NCI-H1930 (cell line): Measurements from ENCODE around the gene GOLT1B.

Source experiments
- DNase-seq, 2 experiments: peaks; one replicate each; lab custom pipeline; 2025; lab: John Stamatoyannopoulos, UW

The GOLT1B gene

DNA sequence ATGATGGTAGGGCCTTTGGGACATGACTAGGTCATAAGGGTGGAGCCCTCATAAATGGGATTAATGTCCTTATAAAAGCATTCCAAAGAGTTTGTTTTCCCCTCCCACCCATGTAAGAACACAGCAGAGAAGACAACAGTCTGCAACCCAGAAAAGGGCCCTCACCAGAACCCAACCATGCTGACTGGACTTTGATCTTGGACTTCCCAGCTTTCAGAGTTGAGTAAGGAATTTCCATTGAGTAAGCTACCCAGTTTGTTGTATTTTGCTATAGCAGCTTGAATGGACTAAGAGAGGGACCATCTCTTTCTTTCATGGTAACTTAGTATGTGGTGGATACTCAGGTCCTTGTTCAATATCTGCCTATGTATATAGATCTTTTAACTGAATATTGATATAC lies 21.6 kb downstream of the GOLT1B start:
- DNase-seq: no peak

DNA sequence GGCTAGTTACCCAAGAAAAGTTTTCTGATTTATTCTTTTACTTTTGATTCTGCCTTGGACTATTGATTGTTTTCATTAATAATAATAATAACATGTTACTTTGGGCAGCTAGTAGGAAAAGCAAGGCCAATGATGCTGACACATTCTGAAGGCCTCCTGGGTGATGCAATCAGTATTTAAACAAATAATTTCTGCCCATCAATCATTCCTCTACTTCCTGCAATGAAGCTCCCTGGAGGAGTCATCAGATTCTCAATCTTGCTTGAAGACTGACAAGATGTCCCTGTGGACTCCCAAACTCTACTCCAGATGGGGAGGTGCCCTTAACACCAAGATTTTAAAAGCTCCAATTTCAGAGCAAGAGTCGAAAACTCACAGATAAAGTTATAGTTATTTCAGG lies 24.5 kb downstream of the GOLT1B start, which contains the start of gene SPX:
TSS of gene SPX (plus strand) at position 244 of the 400 bp plus-strand sequence. CDS start 177 bp downstream, outside the sequence.
- peak in 1 of 2 experiments; percentile 32 for DNase-seq

DNA sequence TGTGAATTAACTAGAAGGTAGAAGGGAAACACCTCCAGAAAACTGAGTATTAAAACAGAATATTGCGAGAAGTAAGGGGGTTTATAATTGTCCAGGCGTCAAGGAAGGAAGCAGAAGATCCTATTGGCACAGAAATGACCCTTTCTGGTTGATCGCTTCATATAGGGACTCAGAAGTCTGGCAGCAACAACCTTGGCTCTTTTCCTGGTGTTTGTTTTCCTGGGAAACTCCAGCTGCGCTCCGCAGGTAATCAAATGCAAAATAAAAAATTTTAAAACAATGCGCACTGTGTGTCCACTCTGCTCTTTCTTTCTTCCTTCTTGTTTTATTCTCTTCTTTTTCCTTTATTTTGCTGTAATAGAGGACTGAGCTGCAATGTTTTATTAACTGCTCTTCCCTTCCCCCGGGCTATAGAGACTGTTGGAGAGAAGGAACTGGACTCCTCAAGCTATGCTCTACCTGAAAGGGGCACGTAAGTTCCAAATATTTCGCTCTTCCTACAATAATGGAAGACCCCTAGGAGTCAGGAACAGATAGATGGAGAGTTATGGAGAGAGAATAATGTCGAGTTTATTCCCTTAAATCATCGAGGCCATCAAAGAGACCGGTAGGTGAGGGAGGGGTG lies 25.2 kb downstream of the GOLT1B start:
- DNase-seq: no peak

DNA sequence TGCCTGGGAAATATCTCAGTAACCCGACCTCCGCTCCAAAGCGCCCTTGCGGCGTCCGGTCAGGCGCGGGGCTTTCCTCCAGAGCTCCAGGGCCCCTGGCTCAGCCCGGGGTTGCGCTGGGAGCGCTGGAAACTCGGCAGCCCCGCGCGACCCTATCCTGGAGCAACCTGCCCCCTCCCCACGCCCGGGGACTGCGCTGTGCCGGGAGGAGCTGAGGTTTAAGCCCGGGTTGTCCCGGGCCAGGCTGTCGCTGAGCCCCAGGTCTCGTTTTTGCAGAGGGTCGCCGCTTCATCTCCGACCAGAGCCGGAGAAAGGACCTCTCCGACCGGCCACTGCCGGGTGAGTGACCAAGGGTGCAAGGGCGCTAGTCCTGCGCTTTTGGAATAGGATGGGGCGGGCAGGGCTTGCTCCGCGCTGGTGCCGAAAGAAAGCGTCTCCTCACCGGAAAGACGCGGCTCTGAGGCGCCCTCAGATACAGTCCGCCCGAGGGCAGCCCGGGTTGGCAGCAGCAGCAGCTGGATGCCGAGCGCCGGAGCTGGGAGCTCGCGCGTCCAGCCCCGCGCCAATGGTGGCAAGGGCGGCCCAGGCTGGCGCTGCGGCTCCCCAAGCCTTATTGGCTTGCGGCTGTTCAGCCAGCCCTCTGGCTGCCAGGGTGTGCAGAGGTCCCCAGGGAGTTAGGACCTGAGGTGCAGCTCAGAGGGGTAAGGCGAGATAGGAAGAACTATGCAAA lies 26.0 kb downstream of the GOLT1B start:
- peak; percentile 72 to 80 for DNase-seq

DNA sequence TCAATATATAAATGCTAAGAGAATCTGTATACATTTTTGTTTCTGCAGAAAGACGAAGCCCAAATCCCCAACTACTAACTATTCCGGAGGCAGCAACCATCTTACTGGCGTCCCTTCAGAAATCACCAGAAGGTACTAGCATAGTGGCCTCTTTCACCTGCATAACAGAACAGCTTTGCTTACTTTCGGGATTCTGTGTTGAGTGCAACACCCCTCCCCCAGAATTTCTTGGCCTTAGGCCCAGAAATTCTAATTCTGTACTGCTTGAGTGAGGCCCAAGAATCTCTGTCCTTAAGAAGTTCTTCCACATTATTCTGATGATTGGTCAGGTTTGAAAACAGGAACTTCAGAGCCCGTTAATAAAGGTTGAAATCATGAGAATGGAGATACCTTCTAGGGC lies 27.4 kb downstream of the GOLT1B start:
- no peak for DNase-seq

DNA sequence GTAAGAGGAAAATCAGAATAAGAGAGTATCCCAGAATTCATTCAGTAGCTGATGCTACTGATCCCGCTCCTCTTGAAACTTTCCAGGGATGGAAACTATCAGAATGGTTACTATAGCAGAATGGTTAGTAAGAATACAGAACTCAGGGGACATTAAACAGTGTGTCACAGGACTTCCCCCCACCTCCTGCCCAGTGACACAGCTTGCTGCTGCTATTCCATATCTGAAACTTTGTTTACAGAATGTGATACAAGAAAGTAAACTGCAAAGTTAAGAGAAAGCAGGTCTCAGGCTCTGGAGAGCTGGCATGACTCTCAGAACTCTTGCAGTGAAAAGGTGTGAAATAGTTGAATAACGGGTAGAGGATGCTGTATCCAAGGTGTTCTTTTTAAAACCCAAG lies 27.9 kb downstream of the GOLT1B start:
- DNase-seq: no peak

DNA sequence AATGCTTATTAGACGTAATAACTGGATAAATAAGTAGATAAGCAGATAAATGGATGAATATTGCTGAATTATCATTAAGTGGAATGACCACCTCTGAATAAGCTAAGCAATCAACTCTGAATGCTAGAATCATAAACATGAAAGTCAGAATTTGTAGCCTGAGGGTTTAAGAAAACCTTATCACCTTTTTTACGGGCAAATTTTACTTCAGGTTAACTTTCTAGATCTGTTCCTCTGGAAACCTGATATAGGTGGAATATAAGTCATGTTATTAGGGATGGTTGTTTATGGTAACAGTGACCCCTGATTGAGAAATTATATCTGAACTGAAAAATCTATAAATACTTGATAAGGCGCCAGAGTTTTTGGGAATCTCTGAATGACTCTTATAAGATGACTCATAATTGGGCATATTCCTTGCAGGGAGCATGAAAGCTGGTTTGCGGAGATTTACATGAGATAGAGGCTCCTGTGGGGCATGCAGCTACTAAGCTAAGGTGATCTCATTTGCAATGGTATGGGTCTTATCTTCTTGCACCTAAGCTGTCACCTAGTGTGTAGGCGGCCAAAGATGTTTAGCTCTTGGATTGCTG lies 36.6 kb downstream of the GOLT1B start:
- no peak for DNase-seq

DNA sequence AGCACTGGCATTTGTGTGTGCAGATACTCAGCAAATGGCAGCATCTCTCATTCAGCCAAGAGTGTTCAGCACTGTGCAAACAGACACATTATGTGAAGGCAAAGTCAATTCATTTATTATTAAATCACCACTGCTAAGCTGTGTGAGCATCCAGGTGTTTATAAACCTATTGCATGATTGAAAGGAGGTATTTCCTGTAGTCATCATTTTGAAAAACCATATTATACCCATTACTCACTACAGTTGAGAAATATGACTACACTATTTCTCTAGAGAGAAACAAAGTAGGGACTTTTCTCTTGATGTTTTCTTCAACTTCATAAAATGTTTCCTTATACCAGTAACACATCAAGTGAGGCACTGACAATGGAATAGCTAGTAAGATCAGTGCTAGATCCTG lies 38.2 kb downstream of the GOLT1B start:
- DNase-seq: no peak

DNA sequence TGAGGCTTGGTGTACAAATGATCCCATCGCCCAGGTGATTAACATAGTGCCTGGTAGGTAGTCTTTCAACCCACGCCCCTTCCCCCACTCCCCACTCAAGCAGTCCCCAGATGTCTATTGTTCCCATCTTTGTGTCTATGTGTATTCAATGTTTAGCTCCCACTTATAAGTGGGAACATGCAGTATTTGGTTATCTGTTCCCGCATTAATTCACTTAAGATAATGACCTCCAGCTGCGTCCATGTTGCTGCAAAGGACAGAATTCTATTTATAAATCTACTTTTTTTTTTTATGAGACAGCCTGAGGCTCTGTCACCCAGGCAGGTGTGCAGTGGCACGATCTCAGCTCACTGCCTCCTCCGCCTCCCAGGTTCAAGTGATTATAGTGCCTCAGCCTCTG lies 40.2 kb downstream of the GOLT1B start:
- DNase-seq: no peak

DNA sequence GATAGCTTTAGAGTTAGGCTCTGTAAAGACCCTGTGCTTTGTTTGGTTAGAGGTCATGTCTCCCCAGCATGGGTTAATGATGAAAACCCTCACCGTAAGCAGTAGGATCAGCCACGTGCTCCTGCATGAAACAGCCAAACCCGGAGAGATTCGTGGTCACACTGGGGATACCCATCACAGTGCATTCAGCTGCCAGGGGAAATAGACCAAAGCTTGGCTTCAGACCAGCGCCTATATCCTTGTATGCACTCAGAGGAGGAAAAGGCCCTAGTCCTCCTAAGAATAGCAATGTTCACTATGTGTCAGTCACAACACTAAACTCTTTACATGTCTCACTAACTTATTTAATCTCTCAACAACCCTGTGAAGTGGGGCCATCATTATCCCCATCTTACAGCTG lies 40.8 kb downstream of the GOLT1B start:
- DNase-seq: no peak

DNA sequence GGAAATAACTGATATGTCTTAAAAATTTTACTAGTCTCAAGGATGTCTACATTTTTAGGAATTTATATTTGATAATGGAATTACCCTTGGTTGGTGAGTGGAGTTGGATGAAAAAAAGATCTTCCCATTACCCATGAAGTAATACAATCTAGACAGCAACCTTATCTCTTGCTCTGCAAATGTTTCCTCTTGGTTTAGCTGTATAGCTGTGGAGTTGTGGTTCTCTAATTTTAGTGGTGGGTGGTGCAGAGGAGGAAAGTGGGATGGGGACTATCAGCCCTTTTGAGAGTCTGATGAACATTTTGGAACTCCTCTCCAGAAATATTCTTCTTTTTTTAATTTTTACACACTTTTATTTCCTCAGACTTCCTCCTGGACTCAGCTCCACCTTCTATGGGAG lies 41.6 kb downstream of the GOLT1B start:
- DNase-seq: no peak

DNA sequence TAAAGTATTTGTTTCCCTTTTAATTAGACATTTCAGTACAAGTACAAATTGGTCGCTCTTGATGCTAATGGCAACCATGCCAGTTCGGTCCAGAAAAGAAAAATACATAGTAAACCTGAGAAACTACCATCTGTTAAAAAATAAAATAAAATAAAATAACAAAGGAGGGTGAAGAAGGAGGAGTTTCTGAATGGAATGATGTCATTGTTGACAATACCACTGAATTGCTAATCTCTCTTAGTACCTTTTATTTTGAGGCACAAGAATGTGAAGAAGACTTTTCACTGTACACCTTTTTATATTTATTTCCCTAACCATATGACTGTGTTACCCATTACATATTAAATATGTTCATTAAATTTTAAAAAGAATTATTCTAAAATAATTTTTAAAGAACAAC lies 44.0 kb downstream of the GOLT1B start:
- DNase-seq: no peak

DNA sequence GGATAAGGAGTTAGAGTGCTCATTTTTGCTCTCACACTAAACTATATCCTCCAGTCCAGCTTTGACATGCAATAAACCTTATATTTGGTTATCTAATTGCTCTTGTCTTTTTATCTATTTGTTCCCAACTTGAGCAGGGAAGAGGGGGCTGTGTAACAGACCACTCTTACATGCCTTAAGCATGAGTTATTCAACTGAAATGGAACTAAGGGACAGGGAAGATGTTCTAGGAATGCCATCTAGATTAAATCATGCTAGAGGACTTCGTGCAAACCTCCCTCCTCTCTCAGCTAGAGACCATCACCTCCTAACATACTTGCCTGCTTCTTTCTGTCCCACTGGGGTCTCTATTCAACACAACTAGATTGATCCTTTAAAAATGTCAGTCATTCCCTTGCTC lies 45.1 kb downstream of the GOLT1B start:
- DNase-seq: no peak

DNA sequence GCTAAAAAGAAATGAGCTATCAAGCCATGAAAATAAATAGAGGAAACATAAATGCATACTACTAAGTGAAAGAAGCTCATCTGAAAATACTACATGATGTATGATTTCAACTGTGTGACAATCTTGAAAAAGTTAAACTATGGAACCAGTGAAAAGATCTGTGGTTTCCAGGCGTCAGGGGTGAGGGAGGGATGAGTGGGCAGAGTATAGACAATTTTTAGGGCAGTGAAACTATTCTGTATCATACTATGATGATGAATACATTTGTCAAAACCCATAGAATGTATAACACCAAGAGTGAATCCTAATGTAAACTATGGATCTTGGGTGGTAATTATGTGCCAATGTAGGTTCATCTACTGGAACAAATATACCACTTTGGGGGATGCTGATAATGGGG lies 45.8 kb downstream of the GOLT1B start:
- no peak for DNase-seq

DNA sequence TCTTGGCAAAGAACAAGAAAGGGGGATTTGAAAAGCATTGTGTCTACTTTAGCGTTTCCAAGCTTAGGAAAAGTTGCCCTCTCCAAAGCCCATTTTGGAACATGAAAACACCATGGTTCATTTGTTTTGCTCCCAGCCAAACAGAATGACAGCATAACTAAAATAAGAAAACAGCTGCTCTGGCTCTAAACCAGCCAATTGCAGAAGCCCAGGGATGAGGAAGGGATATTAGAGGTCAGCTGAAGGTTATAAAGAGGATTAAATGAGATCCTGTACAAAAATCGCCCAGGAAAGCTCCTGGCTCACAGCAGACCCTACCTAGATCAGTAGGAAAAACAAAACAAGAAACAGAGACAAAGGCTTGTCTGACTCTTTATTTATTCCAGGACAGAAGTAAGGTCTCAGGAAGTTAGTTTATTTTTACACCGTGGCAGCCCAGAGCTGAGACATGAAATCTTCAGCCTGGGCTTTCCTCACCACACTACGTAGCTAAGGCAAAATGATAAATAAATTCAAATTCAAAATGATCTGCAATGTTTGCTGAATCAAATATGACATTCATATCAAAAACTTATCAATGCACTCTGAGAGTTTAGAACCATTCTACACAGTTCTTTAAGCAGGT lies 50.4 kb downstream of the GOLT1B start:
- no peak for DNase-seq

DNA sequence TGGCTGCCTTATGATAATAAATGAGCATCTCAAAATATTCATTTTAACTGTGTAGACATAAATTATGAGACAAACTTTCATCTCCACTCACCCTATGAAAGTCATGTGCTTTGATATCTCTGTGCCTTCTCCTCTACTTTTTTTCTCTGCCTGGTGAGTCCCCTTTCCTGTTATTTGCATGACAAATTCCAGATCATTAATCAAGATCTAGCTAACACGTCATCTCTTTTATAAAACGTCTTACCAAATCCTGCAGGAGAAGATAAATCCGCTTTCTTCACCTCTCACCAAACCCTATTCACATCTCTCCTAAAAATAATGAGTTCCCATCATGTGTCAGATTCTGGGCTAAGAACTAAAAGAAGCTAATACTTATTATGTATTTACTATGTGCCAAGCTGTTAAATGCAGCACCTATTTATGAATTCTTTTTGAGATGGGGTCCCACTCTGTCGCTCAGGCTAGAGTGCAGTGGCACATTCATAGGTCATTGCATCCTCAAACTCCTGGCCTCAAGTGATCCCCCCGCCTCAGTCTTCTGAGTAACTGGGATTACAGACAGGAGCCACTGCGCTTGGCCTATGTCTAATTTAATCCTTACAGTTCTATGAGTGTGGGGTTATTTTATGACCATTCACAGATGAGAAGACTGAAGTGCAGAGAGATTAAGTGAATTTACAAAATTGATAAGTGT lies 51.2 kb downstream of the GOLT1B start:
- no peak for DNase-seq

DNA sequence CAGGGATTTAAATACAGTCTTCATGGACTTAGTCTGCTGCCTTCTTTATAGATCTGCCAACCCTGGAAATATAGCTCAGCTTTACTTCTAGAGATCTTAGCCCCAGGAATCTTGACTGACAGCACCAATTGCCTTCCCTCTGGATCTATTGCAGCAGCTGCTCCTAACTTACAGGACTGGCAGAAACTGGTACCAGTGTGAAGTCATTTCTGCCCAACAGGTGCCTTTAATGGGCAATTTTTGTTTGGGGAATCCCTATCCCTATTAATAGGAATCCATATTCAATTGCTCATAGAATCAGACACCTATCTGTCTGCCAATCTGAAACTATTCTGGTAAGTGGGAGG lies 51.7 kb downstream of the GOLT1B start:
- no peak for DNase-seq

DNA sequence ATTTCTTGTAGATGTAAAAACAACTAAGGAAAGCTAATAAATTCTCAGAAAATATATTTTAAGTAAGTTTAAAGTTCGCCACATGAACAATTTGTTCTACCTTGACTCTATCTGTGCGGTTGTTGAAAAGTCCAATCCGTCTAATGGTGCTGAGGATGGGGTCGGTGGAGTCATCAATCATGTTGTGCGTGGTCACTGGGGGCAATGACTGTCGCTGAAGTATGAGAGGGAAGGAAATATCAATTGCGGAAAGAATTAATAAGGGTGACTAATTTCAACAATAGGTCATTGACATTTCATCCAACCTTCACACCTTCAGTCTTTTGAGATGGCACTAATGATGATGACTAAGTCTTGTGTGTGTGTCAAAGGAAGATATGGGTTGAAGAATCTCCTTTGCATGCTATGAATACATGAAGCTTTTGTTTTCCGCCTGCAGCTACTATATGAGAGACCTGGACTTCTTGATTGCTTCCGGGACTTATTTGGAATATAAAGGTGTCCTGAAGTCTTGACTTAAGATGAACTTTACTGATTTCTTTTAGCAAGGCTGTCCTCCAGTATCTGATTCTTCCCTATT lies 56.6 kb downstream of the GOLT1B start:
- no peak for DNase-seq

DNA sequence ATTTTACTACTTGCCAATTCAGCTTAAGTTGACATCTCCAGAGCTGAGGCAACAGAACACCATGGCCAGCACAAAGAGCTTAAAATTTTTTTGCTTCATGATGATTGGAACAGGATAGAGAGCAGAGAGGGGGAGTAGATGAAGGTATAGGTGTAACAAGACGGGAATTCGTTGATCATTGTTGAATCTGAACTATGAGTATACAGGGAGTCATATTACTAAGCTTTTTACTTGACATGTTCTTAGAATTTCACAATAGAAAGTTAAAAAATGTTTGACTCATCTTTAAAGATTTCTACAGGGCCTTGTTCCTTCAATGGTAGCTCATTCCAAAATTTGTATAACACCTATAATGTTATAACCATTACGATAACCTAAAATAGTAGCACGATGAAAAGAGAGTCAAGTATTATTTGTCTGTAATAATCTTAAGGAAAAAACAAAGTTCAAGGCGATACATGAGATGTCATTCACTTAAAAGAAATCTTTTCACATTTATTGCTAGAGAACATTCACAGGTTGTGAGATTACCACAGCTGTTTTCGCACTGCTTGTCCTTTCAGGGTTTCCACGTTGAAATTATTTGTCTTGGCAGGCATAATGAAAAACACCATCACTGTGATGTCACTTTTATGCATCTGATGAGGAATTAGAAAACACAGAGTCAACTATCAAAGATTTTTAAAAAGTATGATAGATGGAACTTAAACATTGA lies 58.4 kb downstream of the GOLT1B start:
- no peak for DNase-seq

DNA sequence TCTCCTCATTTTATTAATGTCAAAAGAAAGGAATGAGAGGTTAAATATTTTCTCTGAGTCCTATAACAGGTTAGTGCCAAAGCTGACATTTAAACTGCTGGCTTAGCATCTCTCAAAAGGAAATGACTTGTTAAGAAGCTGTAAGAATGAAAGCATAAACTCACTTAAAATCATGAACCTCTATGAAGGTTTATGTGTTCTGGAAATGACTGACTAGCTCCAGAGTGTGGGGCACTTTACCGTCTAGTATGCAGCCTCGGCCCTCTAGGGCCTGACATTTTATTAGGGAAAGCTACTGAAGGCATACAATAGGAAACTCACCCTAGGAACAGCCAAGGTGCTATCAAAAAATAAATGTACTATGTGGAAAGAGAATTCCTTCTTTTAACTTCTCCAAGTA lies 59.6 kb downstream of the GOLT1B start:
- DNase-seq: no peak

DNA sequence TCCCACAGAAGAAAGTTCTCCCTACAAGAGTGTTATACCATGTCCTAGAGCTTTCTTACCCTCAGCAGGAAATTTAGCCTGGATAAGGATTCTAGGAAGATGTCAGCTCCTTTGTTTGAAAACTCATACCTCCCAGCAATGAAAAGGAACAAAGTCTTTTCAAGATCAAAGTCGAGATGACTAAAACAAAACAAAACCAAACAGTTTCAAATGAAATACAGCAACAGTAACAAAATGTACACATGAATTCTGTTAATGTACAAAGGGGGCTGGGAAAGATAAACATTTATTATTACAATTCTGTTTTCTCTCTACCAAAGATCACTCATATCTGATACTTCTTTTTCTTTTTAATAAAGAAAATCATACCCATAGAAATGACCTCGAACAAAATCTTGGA lies 61.3 kb downstream of the GOLT1B start:
- no peak for DNase-seq
